ENCODE measurements around the gene TRIP10.
"Not testable (repeated sequence)": the region's sequence is repeated elsewhere in the genome, so short reads cannot be mapped to it uniquely, and the experiment has no call there.

DNA sequence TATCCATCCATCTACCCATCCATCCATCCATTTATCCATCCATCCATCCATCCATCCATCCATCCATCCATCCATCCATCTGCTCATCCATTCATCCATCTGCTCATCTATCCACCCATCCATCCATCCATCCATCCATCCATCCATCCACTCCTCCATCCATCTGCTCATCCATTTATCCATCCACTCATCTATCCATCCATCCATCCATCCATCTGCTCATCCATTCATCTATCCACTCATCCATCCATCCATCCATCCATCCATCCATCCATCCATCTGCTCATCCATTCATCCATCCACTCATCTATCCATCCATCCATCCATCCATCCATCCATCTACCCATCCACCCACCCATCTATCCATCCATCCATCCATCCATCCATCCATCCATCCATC, 36.6 kb downstream of the TRIP10 start:
- TF ChIP-seq SUZ12 (IDR thresholded peaks at IDR 0.05); BHLHE40 (IDR thresholded peaks at IDR 0.05; ENCODE audit: borderline replicate concordance); ELF4 (IDR thresholded peaks at IDR 0.05); ZNF384 (IDR thresholded peaks at IDR 0.05); FOXM1 (IDR thresholded peaks at IDR 0.05; ENCODE audit: borderline replicate concordance); TARDBP (IDR thresholded peaks at IDR 0.05); ARNT (IDR thresholded peaks at IDR 0.05); HDGF (IDR thresholded peaks at IDR 0.05; ENCODE audit: borderline replicate concordance); PKNOX1 (IDR thresholded peaks at IDR 0.05); SP1 (IDR thresholded peaks at IDR 0.05): not testable (repeated sequence)
